GM19035 (cell line): Measurements from ENCODE around the gene MAD1L1.

Source experiments
- ATAC-seq: cut with Tn5 transposase; IDR thresholded peaks from one replicate; pipeline ENCODE4 v1.9.1; 2021; ENCODE audit not compliant: unreplicated experiment

MAD1L1 gene

DNA sequence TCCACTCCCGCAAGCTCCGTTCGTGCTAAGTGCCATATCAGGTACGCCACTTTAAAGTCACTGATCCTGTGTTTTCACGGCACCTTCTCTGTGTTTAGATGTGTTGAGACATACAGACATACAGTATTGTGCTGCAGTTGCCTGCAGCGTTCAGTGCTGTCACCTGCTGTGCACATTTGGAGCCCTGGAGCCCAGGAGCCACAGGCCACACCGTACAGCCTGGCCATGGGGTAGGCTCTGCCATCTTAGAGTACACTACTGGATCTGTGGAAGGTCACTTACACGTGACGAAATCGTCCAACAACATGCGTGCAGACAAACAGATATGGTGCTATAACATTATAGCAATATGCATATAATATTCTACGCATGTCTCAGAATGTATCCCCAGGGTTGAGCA lies 451.4 kb downstream of the MAD1L1 start:
- no peak for ATAC-seq

DNA sequence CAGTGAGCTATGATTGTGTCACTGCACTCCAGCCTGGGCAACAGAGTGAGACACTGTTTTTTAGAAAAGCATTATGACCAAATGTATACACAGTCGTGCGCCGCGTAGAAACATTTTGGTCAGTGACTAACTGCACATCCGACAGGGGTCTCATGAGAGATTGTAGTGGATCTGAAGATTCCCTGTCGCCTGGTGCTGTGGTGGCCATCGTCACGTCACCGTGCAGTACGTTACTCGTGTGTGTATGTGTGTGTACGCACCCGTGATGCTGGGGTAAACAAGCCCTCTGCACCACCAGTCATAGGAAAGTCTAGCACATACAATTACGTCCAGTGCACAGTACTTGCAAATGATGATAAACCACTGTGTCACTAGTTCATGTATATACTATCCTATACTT lies 453.3 kb downstream of the MAD1L1 start:
- no peak for ATAC-seq

DNA sequence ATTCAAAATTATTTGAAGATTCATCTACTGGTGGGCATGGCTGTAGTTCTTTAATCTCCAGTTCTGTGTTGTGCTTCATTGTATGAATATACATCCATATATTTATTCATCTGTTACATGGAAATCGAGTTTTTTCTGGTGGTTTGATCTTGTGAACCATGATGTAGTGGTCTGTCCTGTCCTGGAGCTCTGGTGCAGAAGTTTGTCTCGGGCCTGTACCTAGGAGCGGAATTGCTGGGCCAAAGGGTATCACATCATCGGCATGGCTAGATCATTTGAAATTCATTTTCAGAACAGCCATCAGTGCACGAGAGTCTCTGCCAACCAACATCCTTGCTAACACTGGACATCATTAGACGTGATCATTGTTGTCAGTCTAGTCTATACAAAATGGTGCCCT lies 455.6 kb downstream of the MAD1L1 start:
- ATAC-seq, result no peak

DNA sequence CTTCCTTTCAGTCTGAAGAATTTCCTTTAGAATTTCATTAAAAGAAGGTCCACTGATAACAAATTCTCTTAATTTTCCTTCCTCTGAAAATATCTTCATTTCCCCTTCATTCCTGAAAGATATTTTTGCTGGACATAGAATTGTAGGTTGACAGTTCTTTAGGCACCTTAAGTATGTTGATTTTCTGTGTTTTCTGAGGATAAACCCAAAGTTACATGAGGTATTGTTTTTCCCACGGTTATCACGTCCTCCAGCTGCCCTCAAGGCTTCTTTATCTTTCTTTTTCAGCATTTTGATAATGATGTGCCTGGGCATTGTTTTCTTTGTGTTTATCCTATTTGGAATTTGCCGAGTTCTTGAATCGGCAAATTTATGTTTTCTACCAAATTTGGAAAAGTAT lies 457.4 kb downstream of the MAD1L1 start:
- no peak for ATAC-seq

DNA sequence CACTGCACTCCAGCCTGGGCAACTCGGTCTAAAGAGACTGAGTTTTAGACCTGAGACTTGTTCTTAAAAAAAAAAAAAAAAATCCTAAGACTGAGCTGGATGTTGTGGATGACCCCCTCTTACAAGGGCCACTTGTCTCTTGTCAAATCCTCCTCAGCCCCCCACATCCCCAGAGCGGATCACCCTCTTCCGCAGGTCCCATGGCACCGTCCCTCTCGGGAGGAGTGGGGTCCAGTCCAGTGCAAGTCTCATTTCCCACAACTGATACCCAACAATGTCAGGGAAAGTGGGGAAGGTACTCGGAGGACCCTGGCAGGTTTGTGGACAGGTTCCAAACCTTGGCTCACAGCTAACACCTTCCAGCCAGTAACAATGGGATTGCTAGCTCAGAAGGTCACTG lies 462.4 kb downstream of the MAD1L1 start:
- no peak for ATAC-seq

DNA sequence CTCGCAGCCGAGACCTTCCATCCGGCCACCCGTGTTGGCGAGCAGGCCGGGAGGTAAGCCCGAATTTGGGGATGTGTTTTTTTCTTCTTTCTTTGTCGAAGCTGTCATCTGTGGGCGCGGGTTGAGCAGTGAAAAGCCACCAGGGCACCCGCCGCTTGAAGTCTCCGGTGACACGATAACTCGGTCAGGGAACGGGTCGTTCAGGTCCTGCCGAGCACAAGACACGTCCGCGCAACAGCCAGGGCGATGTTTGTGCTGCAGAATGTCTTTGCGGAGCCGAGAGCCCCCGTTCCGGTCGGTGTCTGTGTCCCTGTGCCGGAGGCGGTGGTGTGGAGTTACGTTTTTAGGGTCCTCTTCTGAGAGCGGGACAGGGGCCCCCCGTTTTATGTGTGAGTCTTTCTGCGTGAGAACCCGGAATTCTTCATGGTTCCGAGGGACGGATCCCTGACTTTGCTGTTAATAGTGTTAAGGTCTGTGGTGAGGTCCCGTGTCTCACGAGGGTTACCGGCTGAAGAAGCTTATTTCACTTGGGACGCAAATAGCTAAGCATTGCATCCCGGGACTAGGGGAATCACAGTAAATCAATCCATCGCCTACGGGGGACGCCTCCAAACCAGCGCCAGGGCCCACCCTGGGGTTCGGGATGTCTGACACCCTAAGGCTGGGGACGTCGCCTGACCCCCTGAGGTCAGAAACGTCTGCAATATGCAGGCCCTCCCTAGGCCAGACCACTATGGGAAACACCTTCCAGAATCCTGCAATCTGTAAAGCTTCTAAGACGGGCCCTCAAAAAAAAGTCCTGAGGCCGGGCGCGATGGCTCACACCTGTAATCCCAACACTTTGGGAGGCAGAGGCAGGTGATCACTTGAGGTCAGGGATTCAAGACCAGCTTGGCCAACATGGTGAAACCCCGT lies 463.2 kb downstream of the MAD1L1 start:
- no peak for ATAC-seq

DNA sequence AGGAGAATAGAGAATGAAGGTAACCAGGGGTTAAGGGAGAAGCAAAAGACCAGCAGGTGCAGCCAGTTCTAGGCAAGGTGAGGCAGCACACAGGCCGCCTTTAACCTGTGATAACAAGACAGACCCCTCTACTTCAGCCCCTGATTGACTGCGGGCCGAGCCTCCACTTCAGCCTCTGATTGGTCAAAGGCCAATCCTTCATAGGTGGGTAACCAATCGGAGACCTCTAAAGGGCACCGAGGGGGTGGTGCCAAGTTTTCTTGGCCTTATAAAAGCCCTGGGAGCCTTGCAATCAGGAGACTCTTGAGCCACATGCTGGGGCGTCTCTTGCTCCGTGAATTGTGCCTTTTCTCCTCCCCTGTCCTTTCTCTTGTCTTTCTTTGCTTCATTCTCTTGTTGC lies 463.9 kb downstream of the MAD1L1 start:
- no peak for ATAC-seq

DNA sequence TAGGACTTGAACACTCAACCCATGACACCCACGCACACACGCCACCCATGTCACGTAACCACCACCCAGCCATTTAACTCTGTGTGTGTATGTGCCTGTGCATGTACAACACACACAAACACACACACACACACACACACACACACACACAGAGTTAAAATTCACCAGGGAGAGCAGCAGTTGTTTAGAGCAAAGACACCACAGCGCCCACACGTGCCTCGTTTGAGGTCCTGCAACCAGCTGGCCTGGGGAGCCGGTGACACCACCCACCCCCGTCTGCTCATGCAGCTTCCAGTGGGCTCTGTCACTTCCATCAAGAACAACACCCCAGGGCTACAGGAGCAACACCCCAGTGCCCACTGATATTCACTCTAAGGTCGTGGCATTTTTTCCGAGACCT lies 465.2 kb downstream of the MAD1L1 start:
- ATAC-seq, result no peak
